Measurements from ENCODE around the gene RAP2A.

DNA sequence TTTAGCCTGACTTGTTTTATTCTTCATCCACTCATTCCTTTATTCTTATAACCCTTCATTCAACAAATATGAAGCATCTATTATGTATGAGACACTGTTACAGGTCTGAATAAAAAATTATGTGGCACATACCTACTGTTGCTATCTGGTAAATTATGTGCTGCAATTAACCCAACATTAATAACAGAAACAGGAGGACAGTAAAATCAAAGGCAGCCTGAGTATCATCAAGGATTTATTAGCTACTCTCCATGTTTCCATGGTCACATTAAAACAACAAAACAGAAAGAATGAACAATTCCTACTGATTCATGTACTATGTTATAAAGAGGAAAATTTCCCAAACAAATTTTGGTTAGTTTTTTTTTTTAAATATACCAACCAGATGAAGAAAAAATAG, 43.9 kb downstream of the RAP2A start:
- TF ChIP-seq, protein P1, sequence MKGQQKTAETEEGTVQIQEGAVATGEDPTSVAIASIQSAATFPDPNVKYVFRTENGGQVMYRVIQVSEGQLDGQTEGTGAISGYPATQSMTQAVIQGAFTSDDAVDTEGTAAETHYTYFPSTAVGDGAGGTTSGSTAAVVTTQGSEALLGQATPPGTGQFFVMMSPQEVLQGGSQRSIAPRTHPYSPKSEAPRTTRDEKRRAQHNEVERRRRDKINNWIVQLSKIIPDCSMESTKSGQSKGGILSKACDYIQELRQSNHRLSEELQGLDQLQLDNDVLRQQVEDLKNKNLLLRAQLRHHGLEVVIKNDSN (CRISPR knock-in tag; IDR thresholded peaks at IDR 0.05) = no peak
- TF ChIP-seq, protein P2, sequence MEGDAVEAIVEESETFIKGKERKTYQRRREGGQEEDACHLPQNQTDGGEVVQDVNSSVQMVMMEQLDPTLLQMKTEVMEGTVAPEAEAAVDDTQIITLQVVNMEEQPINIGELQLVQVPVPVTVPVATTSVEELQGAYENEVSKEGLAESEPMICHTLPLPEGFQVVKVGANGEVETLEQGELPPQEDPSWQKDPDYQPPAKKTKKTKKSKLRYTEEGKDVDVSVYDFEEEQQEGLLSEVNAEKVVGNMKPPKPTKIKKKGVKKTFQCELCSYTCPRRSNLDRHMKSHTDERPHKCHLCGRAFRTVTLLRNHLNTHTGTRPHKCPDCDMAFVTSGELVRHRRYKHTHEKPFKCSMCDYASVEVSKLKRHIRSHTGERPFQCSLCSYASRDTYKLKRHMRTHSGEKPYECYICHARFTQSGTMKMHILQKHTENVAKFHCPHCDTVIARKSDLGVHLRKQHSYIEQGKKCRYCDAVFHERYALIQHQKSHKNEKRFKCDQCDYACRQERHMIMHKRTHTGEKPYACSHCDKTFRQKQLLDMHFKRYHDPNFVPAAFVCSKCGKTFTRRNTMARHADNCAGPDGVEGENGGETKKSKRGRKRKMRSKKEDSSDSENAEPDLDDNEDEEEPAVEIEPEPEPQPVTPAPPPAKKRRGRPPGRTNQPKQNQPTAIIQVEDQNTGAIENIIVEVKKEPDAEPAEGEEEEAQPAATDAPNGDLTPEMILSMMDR (IDR thresholded peaks at IDR 0.05 in 2 of 3, conservative IDR thresholded peaks at IDR 0.05 in 1 of 3; ENCODE audit: insufficient read depth in 2 of 3, low read depth in 1 of 3, low read length in 3 of 3) = no peak
- TF ChIP-seq MED1 (CRISPR knock-in tag; IDR thresholded peaks at IDR 0.05; ENCODE audit: borderline replicate concordance) (no peak), HCFC1 (IDR thresholded peaks at IDR 0.05; ENCODE audit: low read depth, low read length) (no peak)
